GM12865 (cell line): Measurements from ENCODE around the gene IGFBP3.

ENCODE experiments used
- DNase-seq: peaks from one replicate; pipeline ENCODE4 v3.0.0; 2010; ENCODE audit warnings: low read depth
- H3K4me3 ChIP-seq: 2 replicates; pipeline ENCODE4 v1.5.1; 2011; ENCODE audit warnings: mild to moderate bottlenecking, low read depth, low read length, control low read depth
- TF ChIP-seq, protein P1 (sequence below): IDR thresholded peaks from 2 replicates; pipeline ENCODE4 v1.5.1; 2011; ENCODE audit warnings: low read length, control low read depth, low read depth, inconsistent platforms; ENCODE audit not compliant: insufficient read depth; ENCODE audit errors: missing control alignments

Gene IGFBP3

GRCh38 chr7:45923290-45923689 lies 2.2 kb upstream of the IGFBP3 start:
- peak overlapping the region; percentile 54 for H3K4me3 ChIP-seq
- TF ChIP-seq, protein P1, sequence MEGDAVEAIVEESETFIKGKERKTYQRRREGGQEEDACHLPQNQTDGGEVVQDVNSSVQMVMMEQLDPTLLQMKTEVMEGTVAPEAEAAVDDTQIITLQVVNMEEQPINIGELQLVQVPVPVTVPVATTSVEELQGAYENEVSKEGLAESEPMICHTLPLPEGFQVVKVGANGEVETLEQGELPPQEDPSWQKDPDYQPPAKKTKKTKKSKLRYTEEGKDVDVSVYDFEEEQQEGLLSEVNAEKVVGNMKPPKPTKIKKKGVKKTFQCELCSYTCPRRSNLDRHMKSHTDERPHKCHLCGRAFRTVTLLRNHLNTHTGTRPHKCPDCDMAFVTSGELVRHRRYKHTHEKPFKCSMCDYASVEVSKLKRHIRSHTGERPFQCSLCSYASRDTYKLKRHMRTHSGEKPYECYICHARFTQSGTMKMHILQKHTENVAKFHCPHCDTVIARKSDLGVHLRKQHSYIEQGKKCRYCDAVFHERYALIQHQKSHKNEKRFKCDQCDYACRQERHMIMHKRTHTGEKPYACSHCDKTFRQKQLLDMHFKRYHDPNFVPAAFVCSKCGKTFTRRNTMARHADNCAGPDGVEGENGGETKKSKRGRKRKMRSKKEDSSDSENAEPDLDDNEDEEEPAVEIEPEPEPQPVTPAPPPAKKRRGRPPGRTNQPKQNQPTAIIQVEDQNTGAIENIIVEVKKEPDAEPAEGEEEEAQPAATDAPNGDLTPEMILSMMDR: peak; percentile 87
- DNase-seq: peak; percentile 76

DNA sequence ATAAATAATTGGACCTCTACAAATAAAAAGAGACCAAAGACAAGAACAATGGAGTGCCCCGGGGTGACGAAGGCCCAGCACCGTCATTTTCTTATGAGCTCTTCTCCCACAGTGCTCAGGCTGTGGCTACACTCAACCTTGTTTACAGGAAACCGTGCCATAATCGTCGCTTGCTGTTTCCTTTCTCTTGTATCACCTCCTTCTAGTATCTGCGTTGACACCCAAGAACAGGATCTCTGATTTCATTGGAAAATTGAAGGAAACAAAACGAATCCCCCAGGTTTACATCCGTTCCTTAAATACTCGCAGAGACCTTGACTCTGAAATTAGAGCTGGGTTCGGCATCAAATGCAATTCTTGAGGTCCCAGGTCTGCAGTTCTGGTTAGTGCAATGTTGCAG lies 1.7 kb upstream of the IGFBP3 start:
- peak; percentile 38 for DNase-seq
- TF ChIP-seq, protein P1: no peak
- H3K4me3 ChIP-seq: peak overlapping the region; percentile 54

DNA sequence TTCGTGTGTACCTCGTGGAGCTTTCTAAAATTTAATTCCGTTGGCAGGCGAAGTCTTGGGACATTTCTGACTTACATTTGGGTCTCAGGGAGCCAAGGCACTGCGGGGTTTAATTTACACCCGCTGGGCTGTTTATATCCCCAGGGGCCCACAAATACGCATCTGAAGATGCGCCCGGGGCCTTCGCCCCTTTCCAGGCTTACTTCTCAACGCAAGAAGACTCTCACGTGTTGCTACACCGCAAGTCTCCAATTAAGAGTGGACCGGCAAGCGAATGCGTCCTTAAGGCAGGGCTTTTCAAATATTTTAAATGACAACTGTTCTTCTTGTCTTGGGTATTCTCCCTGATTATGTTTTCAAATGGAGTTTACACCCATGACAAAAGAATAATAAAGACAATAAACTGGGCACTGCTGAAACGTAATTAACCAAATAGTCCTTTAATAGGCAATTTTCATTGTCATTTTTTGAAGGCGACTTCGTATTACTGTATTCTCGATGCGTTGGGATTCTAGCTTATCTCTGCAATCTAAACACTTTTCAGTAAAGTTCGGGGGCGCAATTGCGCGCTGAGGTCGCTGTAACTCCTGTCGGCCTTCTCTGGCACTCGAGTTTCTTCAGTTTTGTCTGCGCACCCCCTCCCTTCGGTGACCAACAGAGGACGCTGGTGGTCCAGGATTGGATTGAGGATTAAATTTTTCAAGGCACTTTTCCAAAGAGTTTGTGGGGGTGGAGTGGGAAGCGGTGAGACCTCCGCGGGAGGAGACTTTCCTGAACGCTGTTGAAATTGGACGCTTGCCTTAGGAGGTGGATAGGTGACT lies 837 bp upstream of the IGFBP3 start:
- TF ChIP-seq, protein P1: peak; percentile 65
- no peak overlapping the region; the same call in 1 of the 2 replicates for H3K4me3 ChIP-seq
- peak; percentile 44 for DNase-seq

DNA sequence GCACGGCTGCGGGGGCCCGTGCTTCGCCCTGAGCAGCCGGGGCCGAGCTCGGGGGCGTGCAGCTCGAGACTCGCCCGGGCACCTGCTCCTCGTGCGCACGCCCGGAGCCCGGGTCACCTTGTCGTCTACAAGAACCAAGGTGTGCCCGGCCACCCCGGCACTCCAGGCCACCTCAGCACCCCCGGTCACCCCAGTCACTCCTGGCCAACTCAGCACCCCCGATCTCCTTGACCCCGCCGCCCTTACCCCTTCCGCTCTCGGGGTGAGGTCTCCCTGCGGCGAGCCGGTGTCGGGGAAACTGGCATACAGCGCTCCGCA lies 268 bp upstream of the IGFBP3 start:
- no peak for DNase-seq
- peak overlapping the region; percentile 31; the same call in 1 of the 2 replicates for H3K4me3 ChIP-seq
- TF ChIP-seq, protein P1: no peak

DNA sequence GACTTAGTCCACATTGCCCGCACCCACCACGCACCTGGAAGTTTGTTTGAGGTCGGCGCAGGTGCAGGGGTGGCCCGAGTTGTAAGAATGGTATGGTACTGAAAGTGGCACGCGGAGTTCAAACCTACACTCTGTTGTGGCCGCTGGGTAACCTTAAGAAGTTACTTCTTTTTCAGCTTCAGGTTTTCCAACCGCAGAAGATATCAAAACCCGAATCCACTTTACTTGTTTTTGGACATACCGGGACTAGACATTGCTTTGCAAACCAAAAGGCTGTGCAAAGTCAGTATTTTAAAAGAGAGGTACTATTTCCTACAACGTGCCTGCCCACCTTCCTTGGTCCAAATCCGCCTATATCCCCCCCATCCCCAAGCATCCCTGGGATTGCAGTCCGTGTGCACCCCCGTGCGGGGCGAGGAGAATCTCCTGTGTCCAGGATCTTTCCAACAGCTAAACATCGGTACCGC lies 1.0 kb downstream of the IGFBP3 start:
- no peak overlapping the region for H3K4me3 ChIP-seq
- TF ChIP-seq, protein P1: no peak
- DNase-seq: no peak

GRCh38 chr7:45919231-45919784 lies 1.8 kb downstream of the IGFBP3 start:
- TF ChIP-seq, protein P1: no peak
- no peak for DNase-seq
- H3K4me3 ChIP-seq: no peak overlapping the region

- no peak for DNase-seq
- TF ChIP-seq, protein P1: no peak
- H3K4me3 ChIP-seq: no peak overlapping the region
Observed at GRCh38 chr7:45918556-45918955, 2.5 kb downstream of the IGFBP3 start.
